GM19240 (cell line): ENCODE measurements around the gene PTPRD.

Experiments
- DNase-seq: peaks from one replicate; pipeline ENCODE4 v3.0.0; 2011; ENCODE audit warnings: low spot score; ENCODE audit not compliant: insufficient read length

The PTPRD gene

DNA sequence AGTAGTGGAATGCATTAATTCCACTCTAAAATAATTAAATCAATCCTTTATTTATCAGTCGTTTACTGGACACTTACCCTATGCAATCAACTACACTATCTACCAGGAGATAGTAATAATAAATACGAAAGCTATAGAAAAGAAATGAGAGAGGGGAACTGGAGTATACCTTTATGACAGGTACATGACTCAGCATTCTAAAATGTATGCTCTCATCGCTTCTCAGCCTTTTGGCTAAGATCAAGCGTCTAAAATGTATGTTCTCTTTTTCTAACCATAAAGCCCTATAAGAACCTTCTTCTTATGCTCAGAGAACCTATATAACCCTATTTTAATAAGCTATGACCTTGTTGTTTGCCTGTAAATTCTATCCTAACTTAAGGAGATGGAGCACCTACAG is 2059.4 kb downstream of the PTPRD start:
- DNase-seq: no peak

DNA sequence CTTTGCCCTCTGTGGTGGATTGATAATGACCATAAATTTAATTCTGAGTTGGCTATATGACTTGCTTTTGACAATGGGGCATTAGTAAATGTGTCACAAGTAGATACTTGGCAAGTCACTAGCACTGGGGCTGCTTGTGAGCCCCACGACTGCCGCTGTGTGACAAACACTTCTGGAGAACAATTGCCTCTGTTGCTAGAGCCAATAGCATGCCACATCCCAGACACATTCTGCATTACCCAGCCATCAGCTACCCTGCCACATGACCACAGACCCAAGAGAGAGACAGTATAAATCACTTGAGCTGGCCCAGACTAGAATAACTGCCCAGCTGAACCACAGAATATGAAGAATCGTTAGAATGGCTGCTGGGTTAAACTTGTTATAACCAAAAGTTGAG is 2060.1 kb downstream of the PTPRD start:
- no peak for DNase-seq

DNA sequence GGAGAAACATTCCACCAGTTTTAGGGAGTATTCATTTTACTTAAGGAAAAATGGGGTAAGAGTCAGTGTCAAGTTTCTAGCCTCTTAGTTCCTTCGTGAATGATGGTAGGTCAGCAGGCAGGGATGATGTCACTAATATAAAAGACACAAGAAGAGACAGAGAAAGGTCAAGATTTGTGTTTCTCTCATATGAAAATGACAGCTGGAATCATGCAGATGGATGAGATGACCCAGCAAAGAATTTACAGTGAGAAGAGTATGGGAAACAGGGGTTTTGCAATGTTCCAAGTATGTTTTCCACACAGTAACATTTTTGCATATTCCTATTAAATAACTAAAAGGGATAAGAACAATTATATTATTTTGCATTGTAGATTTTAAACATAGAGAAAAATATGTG is 2063.6 kb downstream of the PTPRD start:
- no peak for DNase-seq

DNA sequence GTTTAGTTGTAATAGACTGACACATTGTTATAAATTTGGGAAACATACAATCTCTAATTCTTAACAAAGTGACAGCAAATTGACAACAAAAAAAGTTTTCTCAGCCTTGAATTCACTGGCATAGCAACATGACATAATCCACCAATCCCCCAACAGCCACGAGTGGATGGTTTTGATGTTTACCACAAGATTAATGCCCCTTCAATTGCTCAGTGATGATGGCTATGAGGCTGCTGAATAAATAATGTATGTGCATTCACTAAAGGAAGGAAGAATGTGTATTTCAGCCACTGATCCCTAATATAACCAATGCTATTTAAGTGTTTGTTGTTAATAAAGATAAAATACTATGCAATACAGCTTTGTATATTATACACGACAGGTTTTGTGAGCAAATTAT is 2069.6 kb downstream of the PTPRD start:
- no peak for DNase-seq

DNA sequence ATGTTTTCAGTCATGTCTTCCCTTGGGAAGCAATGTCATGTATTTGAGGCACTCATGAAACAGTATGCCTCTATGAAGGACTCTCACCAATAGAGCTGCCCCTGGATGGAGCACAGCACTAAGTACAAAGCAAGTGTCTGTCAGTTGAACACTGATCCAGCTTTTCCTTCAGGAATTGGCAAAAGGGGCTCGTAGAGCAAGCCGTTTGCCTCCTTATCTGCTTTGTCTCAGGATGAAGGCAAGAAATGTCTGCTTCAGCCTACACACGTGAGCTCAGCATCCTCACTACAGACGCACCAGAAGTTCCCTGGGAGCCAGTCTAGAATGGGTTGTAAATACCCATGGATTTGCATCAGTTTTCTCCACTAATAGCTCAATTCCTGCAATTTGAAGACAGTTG is 2070.3 kb downstream of the PTPRD start:
- no peak for DNase-seq

GRCh38 chr9:8539681-8540197 is 2073.1 kb downstream of the PTPRD start:
- DNase-seq: no peak

GRCh38 chr9:8536845-8537244 is 2076.0 kb downstream of the PTPRD start:
- no peak for DNase-seq

- DNase-seq: no peak
Measured at GRCh38 chr9:8534828-8535227, 2078.0 kb downstream of the PTPRD start.

GRCh38 chr9:8533681-8534080 is 2079.1 kb downstream of the PTPRD start:
- no peak for DNase-seq

- DNase-seq: no peak
Measured at GRCh38 chr9:8531826-8532415, 2080.9 kb downstream of the PTPRD start.

- DNase-seq: no peak
Measured at GRCh38 chr9:8521112-8521511, 2091.7 kb downstream of the PTPRD start.

GRCh38 chr9:8515748-8516147 is 2097.1 kb downstream of the PTPRD start:
- no peak for DNase-seq

DNA sequence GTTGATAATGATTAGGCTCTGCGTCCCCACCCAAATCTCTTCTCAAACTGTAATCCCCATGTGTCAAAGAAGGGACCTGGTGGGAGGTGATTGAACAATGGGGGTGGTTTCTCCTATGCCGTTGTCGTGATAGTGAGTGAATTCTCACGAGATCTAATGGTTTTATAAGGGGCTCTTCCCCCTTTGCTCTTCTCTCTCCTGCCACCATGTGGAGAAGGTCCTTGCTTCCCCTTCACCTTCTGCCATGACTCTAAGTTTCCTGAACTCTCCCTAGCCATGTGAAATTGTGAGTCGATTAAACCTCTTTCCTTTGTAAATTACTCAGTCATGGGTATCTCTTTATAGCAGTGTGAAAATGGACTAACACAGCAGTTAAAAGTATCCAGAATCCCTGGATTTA is 2098.0 kb downstream of the PTPRD start:
- DNase-seq: no peak

DNA sequence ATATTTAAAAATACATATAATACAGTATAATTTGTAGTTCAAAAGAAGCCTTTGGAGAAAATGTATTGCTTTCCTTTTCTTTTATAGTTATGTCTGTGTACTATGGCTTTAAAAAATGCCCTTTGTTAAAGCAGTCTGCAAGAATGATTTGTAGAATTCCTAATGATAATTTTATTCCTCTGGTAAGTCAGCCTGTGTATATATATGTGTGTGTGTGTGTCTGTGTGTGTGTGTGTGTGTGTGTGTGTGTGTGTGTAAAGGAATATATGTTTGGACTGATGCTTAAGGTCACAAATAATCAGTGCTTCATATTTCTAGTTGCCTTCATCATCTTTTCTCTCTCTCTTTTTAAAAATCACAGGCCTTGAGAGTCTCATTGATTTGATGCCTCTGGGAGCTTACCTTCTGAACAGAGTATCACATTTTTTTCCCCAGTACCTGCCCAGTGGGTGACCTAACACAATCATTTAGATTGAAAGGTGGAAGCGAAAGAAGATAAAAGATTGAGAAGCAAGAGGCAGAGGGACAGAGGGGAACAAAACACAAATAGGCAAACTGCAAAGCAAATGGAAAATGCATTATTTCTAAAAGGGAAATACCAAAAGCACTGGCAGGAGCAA is 2104.0 kb downstream of the PTPRD start:
- DNase-seq: no peak

DNA sequence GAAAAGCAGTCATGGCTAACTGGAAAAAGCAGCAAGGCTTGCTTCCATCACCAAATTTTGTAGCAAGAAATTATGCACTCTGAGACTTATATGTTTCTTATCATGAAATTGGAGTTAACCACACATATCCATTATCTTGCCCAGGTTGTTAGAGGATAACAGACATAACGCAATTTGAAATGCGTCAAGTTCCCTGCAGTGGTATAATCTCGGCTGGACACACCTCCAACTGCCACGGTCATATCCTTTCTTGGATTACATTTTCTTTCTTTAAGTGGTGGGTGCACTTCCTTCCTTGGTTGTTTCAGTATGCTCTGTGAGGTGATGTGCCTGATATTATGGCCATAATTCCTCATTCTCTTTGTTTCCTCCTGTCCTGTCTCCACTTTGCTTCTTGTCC is 2118.2 kb downstream of the PTPRD start:
- no peak for DNase-seq

DNA sequence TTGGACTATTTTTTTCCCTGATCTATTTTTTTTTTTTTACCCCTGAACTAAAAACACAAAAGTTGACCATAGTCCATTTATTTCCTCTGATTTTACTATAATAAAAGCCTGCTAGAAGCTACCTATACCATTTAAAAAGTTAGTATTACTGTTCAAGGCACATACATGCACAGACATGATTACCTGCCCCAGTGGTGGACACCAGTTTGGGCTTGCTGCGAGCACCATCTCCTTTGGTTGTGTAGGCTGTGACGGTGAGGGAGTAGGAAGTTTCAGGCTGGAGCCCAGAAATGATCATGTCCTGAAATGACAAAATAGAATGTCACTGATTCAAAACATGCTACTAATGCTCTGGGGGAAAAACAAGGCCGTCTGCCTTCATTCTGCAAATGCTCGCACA is 2120.1 kb downstream of the PTPRD start:
- DNase-seq: no peak

GRCh38 chr9:8492024-8492423 is 2120.8 kb downstream of the PTPRD start:
- no peak for DNase-seq

DNA sequence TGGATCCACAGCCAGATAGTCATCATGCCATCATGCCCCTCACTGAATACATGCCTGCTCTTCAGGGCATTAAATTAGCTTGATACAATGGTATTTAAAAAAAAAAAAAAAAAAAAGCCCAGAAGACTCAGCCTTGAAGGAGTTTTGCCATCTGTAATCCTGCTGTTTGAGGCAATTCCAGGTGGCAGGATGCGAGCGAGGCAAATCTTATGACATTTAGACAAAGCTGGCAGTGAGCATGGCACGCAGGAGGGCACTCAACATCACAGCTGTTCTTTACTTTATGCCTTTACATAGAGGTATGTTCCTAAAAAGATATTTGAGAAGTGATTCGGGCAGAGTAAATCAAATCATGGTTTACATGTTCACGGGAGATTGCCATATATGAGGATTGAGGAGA is 2121.2 kb downstream of the PTPRD start:
- DNase-seq: no peak

GRCh38 chr9:8489835-8490234 is 2123.0 kb downstream of the PTPRD start:
- no peak for DNase-seq

- no peak for DNase-seq
Measured at GRCh38 chr9:8486095-8486494, 2126.7 kb downstream of the PTPRD start.

GRCh38 chr9:8484597-8485191 is 2128.1 kb downstream of the PTPRD start:
- no peak for DNase-seq

GRCh38 chr9:8477450-8477849 is 2135.4 kb downstream of the PTPRD start:
- DNase-seq: no peak

GRCh38 chr9:8474937-8475336 is 2137.9 kb downstream of the PTPRD start:
- no peak for DNase-seq
